ENCODE data around the gene SI.
"Not testable (repeated sequence)": the region's sequence is repeated elsewhere in the genome, so short reads cannot be mapped to it uniquely, and the experiment has no call there.

SI gene

DNA sequence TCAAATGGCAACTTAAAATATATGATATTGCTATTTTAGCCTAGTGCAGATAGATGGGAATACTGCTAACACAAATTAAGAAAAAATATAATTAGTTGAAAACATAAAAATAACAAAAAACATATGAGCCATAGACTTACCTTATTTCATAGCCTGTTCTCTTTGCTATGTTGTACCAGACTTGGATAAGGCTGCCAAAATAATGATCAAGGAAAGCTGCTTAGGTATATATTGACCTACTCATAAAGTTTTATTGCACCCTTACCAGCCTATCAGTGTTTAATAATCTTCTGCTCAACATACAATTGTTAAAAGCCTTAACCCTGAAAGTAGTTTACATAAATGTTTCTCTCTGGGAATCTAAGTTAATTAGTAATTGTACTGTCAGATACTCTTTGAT, at the start of gene SI:
TSS of gene SI (minus strand) at position 204 of the 400 bp plus-strand sequence. CDS start 2,484 bp downstream, outside the sequence.
- DNase-seq, result no peak

DNA sequence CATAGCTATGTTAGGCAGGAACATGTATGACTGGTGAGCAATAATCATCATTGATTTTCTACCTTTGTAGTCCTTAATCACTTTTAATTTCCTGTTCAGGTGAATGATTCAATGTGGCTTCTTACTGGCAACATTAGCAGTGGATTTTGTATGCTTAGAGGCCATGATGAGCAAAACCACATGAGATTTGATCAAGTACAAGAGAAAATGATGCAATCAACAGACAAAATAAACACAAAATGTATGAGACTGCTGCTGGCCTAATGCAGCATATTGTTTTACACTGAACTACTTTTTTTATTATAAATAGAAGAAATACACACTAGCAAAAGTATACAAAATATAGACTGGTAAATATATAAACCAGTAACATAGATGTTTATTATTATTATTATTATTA, 47.5 kb upstream of the SI start:
- no peak for DNase-seq

DNA sequence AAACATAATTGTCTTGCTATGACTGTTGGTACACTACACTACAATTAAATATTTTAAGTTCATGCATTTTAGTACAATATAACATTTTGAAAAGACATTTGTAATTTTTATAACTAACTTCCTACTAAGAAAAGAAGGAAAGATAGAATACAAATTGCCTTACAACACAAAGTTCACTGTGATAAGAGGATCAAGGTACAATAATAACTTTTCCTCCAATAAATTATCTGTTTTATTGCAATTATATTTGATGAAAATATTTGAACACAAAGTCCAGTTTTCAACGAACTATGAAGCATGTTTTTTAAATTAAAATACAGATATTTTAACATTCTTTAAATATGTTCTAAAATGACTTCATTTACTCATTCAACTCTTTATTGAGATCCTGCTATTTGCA, 33.1 kb upstream of the SI start:
- no peak for DNase-seq

DNA sequence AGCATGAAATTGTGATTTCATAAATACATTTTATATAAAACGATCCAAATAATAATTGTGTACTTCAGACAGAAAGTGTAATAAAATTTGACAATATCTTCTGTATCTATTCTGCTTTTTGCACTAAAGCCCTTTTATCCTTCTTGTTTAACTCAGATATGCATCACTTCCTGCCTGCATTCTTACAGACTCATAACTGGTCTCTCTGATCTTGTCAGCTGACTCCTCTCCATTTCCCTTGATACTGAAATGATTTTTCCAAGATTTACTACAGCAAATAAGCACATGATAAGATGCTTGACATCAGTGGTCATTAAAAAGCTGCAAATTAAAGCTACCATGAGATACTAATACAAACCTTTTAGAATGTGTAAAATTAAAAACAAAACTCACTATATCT, 25.3 kb upstream of the SI start:
- no peak for DNase-seq

DNA sequence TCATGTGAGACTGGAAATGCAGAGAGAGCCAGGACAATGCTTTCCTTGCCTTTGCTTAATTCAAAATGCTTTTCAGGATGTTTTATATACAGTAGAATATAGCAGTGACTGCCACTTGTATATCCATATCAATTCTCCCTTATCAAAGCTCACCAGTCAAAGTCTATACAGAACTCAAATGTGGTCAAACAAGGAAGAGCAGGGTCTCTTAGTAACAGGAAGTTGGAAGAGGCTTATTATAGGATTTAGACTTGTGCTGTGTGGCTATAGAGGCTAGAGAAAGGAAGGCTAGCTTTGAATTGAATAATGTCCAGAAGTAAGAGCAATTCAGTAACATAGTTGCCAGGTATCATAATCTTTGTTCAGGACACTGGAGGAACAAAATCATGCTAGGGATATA, 4.4 kb upstream of the SI start:
- DNase-seq, result no peak

DNA sequence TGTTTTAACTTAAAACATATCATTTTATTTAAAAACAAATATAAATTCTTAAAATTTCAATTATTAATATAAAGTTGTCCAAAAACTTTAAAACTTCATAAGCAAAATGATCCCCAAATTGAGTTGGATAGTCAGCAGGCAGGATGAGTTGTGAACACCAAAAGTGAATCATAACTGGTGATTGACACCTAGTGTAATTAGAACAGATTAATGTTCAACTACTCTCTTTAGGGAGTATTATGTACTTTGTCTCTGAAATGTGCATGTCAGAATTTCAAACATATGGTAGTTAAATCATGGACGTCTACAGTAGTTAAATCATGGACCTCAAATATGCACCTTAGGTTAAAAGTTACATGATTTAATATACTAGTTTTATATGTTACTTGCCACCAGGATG, 2.9 kb upstream of the SI start:
- DNase-seq, result no peak

DNA sequence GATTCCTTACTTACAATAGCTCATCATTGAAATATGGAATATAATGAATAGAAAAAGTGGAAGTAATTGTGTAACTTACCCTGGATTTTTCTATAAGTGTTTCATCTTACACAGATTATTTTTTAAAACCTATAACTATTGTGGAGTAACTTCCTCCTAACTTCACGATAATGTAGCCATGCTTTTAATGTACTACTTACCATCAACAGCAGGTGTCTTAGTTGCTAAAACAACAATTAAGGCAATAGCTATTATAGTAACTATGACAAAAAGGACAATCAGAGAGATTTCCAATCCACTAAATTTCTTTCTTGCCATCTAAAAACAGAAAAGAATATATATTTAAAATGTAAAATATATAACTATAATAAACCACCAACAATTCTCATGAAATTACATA, 2.6 kb downstream of the SI start:
- no peak for DNase-seq

DNA sequence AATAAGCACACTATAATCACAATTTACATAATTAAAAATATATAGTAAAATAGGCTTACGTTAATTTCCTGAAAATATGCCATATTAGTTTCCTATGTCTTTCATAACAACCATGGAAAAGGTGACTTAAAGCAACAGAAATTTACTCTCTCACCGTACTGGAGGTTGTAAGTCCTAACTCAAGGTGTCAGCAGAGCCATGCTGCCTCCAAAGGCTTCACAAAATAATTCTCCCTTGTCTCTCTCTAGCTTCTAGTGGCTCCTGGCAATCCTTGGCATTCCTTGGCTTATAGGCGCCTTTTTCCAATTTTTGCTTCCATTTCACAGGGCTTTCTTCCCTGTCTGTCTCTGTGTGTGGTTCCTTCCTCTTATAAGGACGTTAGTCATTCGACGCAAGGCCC, 7.6 kb downstream of the SI start:
- DNase-seq, result no peak

DNA sequence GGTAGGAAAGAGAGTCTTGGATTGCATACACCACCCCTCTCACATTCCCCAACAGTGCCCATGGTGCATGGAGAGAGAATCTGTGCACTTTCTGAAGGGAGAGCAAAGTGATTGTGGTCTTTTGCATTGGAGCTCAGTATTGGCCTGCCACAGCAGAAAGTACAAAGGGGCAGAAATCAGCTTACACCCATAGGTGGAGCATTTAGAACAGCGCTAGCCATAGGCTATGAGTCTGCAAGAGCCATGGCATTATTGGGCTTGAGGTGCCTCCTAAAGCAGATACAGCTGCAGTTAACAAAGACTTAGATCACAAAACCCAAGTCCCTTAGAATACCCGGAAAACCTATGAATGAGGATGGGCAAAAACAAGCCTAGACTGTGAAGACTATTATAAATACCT, 21.8 kb downstream of the SI start:
- DNase-seq, result no peak

DNA sequence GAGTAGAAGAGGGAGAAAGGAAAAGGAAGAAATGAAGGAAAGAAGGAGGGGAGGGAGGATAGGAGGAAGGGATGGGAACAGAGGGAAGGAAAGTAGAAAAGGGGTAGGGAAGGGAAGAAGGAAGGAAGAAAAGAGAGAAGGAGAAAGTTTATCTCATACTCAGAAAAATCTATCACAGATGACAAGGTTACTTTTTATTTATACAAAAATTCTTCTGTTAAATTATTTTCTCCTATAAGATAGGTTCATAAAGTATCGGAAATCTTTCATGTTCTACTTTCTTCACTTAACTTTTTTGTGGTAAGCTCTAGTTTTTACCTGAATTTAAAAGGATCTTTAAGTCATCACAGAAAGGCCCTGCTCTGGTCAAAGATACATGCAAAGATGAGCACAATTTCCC, 38.1 kb downstream of the SI start:
- no peak for DNase-seq

DNA sequence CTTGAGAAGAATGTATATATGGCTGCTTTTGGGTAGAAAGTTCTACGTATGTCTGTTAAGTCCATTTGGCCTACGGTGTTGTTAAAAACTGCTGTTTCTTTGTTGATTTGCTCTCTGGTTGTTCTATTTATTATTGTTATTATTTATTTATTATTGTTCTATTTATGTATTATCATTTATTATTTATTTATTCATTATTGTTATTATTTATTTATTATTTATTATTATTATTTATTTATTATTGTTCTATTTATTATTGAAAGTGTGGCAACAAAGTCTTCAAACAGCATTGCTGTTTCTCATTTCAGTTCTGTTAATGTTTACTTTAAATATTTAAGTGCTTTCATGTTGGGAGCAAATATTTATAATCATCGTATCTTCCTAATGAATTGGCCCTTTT, 66.7 kb downstream of the SI start:
- DNase-seq, result no peak

DNA sequence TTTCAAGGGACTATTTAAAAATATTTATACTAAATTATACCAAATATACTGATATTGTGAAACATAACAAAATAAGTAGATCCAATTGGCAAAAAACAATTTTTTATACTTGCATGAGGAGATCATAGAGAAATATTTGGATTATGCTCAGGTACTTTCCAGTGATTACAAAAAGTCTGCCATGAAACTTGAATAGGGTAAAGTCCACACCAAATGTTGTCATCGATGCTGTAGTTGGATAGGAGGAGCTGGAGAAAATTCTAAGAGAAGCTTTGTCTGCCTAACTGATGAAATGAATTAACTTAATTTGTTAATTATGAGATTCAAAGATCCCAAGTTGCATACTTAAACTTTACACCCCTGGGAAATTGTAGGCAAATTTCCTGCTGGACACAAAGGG, 93.3 kb downstream of the SI start:
- no peak for DNase-seq

DNA sequence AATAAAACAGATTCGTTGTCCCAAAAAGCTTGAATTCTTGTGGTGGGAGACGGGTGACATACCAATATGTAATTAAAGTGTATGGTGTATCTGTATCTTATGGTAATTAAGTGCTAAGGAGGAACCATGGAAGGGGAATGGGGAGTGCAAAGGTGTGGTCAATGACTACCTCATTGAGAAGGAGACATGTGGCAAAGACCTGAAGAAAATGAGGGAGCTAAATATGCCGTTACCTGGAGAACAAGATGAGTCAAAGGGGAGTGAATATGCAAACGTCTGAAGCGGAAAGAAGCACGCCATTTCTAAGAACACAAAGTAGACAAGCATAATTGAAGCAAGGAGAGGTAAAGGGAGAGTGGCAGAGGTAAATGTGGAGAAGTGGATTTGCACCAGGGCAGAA, 115.7 kb downstream of the SI start:
- DNase-seq, result no peak

DNA sequence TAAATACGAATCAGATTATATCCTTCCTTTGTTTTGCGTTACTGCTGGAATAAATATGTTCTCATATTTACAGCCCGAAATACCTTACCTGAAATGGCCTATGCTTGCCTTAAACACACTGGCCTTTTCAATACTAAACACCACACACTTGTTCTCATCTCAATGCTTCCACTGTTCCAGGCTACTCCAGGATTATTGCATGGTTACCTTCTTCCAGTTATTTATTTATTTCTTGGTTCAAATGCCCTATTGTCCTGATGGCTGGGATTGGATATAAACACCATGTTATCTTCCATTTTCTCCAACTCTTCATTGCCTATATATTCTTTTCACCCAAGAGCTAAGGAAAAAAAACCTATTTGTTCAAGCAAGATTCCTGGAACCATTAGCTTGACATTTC, 125.3 kb downstream of the SI start:
- DNase-seq, result no peak

DNA sequence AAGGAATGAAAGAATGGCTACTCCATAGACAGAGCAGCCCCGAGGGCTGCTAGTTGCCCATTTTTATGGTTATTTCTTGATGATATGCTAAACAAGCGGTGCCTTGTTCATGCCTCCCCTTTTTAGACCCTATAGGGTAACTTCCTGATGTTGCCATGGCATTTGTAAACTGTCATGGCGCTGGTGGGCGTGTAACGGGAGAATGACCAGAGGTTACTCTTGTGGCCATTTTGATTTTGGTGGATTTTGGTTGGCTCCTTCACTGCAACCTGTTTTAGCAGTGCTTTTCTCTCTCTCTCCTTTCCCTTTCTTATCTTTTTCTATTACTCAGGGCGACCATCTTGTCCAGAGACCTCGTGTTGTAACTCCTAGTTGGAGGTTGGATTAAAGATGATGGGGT, 126.9 kb downstream of the SI start:
- DNase-seq, result not testable (repeated sequence)

DNA sequence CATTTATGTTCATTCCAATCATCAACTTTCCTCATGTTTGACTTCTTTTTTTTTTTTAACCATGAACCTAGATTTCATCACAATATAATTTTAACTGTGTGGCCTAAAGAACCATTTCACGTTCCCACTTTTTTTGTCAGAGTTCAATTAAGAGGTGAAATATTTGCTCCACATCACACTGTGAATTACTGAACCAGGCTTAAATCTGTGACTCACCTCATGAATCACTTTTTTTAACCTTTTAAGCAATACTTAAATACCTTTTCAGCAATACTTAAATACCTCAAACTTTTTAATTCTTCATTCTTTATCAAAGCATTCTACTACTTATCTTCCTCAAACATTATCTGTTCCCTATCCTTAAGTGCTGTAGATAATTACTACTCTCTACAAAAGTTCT, 137.6 kb downstream of the SI start:
- no peak for DNase-seq

DNA sequence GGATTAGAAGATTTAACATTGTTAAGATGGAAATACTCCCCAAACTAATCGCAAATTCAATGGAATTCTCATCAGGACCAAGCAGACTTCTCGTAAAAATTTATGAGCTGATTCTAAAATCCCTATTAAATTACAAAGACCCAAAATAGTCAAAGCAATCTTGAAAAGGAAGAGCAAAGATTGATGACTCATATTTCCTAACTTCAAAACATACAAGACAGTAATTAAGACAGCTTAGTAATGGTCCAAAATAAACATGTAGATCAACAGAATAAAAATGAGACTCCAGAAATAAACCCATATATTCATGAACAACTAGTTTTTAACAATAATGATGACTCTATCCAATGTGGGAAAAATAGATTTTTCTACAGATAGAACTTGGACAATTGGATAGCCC, 148.7 kb downstream of the SI start:
- no peak for DNase-seq

All from suppressor macrophage treated with lipopolysaccharide for 1 hour (primary cell).